GM19438 (cell line): ENCODE data around the gene FRRS1.
A peak's percentile ranks its signal among the peaks of the same experiment; 100 is the strongest.

ENCODE experiments used
- ATAC-seq: cut with Tn5 transposase; IDR thresholded peaks from one replicate; pipeline ENCODE4 v1.9.1; 2021; ENCODE audit warnings: low read depth; ENCODE audit not compliant: unreplicated experiment

FRRS1 gene

DNA sequence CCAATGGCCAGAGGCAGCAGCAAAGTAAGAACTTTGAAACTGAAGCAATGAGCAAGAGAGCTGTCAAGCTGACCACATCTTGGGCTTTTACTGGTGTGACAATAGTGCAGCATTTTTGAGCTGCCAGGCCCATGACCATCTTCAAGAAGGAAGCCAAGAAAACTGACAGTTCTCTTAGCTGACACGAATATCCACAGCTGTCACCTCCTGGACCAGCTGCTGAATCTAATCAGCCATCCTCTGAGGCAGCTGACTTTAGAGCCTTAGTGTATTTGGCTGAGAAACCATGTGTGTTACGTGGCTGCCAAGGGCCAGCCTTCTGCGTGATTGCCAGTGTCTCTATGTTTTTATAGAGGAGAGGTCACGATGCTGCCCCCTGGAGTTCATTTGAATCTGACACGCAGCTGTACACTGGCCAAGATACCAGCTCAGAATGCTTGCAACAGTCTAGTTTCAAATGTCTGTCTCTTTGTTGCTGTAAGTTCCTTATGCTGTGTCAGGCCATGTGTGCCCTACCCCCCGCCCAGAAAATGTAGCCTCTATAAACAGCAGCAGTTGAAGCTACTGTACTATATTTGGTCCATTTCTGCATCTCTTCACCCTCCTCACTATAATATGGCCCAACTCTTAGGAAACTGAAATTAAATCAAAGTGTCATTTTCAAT is 80.8 kb downstream of the FRRS1 start:
- peak; percentile 87 for ATAC-seq

DNA sequence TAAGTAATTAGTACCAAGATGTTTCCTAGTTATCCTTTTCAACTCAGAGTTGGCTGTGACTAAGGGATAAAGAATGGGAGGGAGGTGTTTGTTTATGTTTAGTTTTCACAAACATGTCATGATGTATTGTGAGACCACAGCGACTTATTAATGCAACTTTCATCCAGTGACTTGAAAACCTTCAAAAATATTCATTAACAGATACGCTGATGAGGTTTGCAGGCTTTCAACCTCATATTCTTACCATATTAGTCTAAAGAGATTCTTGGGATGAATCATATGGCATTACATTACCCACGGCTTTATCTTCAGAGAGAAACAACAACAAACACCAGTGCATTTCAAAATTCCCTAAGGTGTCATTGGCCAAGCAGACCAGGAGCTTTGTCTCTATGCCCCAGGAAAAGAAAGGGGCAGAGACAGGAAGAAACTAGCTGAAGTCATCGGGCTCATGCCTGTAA is 84.1 kb downstream of the FRRS1 start:
- ATAC-seq, result no peak

DNA sequence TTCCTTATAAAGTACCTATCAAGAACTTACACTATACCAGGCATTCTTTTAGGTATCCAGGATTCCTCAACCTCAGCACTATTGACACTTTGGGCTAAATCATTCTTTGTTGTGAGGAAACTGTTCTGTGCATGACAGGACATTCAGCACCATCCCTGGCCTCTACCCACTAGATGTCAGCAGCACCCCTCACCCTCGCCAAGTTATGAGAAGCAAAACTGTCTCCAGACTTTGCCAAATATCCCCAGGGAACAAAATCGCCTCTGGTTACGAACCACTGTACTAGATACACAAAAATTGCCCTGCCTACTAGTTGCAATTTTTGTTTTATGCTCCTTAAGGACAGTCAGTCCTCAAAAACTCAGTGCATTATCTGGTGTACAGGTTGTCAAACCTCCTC is 84.9 kb downstream of the FRRS1 start:
- no peak for ATAC-seq

DNA sequence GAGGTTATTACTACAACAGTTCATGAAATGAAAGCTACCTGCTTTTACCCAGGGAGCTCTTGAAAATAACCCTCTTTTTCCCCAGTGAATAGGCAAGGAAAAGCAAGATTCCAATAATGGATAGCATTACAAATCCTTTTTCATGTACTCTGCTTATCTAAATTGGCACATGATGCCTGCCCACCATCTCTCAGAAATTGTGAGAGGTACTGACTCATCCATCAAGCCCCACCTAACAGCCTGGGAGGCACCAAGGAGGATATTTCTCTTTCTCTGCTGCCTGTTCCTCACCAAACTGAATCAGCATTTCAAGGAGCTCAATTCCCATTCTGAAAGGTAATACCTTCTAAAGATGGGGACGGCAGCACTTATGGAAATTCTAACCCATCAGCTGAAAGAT is 86.2 kb downstream of the FRRS1 start:
- no peak for ATAC-seq

DNA sequence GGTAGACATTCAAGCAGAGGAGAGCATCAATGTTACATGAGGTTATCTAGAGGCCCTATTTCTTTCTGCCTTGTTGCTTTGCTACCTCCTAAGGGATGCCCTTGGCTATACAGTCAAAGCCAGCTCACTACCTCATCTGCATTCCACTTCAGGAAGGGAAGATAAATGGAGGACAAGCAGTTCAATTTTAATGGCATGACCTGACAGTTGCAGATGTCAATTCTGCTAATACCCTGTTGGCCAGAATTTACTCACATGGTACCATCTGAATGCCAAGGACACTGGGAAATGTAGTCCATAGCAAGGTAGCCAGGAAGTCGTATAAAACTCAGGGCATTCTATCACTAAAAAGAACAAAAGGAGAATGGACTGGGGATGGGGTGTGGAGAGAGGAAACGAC is 89.0 kb downstream of the FRRS1 start:
- no peak for ATAC-seq

DNA sequence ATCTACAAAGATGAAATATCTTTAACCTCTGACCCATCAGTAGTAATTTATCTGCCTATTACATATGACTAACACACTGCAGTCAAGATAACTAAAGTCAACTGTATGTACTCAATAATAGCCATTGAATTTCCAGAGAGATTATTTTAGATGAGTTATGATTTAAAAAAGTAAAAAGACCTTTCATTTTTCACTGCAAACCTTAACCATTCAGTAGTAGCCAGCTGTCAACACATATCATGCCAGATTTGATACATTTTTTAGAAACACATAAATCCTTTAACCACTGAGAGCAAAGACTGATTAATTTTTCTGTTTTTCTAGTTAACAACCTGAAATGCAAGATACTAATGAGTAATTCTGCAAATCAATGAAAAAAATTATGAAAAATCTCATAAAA is 89.6 kb downstream of the FRRS1 start:
- ATAC-seq, result no peak

DNA sequence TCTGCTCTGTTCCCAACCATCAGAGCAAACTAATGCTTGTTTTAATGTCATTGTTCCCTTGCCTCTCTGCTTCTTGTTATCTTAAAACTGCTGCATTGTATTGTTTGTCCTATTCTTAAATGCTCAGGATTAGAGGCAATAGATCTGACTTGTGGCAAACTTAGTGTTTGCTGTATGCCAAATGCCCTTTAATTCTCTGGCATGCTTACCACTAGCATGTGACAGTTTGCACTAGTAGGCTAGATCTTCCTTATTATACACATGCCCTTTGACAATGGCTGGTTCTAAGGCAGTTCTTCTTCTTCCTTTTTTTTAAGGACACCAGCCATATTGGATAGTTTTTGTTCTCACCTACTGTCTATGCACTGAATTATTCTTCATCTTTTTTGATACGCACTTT is 90.4 kb downstream of the FRRS1 start:
- no peak for ATAC-seq

DNA sequence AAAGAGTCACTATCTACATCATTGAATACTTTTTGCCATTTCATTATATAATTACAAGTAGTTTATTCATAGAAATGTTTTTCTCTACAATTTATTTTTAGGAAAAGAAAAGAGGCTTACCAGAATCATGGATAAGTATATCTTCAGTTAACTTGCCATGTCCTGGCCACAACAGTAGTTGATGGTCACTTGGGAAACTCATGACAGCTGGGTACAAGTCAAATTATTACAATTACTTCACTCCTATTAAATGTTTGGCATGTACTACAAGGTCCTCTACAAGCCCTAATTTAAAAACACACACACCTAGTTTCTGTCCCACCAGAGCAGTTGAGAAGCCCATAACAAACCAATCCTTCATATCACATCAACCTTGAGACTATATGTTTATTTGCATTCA is 91.1 kb downstream of the FRRS1 start:
- no peak for ATAC-seq

DNA sequence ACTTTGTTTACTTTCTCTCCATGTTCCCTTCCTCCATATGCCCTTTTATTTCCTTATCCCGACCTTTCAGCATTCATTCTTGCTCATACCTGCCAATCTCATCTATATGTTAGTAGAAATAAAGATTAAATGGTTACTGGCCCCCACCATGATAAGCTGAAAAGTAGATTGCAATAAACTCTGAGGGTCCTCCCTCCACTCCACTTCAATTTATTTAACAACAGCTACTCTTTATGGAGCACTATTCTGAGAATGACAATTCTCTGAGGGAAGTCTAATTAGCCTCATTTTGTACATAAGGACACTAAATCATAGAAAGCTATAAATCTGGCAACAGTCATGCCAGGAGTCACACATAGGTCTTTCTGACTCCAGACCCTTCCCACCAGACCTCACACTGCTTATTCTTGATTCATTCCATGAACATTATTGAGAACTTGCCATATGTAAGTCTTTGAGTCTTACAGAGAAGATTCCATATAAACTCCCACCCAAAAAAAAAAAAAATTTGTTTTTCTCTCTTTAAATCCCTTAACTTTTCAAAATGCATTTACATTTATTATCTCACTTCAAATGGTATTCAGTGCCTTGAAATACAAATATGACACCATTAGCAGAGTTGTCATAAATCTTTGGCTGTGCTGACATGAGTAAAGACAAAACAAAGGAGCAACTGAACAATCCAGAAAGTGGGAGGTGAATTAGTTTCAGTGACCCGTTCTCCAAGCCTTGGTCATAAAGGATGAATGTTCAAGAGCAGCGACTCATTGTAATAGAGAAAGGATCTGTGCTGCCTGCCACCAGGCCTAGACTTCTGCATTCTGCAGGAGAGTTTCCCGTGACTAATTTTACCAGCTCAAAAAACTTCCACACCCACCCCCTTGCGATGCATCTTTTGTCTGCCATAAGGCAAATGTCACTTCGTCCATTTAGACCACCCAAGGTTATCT is 92.0 kb downstream of the FRRS1 start:
- no peak for ATAC-seq

DNA sequence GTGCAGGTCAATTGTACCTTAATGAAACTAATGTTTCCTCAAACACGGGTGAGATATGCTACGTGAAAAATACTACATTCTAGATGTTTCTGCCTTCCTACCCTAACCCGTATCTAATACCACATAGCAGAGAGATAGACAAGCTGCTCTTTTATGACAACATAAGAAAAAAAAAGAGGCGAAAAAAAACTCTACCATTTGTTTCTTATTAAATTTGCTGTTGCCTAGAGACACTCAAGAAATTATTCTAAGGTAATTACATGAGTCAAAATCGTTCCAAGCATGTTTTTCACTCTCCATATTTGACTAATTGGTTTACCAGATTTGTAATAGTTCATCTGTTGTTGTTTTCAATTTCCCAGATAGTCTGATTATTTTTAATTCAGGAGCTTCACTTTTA is 93.1 kb downstream of the FRRS1 start:
- no peak for ATAC-seq

DNA sequence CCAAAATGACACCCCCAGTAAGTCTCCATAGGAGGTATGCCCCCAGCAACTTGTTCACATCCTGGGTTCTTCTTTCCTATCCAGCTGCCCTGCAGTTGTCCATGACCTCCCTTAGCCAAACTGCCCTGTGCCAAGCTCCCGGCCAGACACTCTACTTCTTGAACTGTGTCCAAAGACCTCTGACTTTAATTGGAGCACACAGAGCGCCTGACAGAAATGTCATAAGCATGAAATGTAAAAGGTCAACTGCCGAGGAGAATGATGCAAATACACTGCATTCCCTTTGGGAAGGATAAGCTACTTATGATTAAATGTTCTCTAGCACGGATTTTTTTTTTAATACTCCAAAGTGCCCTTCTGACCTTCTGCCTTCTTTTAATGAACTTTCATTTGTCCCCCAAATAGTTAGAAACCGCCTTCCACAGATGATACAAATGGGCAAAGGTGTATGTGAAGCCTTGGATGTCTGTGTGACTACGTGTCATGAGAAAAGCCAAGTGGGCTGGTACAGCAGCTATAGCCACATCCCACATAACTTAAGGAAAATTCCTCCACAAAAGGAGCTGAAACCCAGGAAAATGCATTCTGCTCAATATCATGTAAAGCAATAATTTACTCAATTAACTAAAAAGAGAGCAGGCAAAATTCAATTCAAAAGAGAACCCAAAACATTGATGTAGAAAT is 93.8 kb downstream of the FRRS1 start:
- no peak for ATAC-seq

DNA sequence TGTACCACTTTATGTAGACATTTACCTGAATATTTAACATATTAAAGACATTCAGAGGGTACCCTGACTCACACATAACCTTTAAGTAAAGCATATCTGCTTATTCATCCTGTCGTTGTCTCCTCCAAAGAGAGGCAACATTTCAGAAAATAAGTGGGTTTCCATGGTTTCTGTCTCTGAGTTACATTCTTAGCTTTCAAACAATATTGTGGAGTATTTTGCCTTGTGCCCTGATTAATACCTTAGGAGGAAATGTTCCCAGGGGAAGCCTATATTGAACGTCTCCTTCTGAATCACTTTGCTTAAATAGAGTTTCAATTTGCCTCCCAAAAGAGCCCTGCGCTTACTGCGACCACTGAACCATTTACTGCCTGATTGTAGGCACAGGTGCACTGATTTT is 94.4 kb downstream of the FRRS1 start:
- ATAC-seq, result no peak

DNA sequence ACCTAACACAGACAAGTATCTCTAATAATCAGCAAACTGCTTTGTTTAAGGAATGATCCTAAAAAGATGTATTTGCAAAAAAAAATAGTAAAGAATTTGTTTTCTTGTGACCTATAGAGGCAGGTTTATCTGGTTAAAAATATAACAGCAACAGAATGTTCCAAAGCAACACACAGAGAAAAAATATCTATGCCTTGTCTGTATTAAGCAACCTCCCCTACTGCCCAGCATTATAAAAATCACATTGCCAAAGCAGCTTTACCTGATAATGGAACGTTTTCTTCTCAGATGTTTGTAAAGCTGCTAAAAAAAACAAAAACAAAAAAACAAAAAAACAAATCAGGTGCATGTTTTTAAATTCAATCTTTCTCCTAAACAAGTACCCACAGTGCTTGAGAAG is 95.9 kb downstream of the FRRS1 start:
- no peak for ATAC-seq

DNA sequence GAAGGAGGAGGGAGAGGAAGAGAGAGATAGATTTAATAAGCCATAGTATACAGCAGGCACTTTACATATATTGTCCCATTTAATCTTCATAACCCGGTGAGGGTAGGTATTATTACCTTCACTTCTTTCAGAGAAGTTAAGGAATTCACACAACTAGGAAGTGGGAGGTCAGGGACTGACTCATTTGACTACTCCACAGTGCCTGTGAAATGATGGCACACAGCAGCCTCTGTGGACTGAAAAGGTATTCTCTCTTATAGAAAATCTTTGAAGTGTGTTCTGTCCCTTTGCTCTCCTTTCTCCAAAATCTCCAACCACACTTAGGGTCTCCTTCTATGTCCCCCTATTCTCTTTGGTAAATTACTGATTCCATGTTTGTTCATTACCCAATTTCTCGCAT is 96.6 kb downstream of the FRRS1 start:
- no peak for ATAC-seq

DNA sequence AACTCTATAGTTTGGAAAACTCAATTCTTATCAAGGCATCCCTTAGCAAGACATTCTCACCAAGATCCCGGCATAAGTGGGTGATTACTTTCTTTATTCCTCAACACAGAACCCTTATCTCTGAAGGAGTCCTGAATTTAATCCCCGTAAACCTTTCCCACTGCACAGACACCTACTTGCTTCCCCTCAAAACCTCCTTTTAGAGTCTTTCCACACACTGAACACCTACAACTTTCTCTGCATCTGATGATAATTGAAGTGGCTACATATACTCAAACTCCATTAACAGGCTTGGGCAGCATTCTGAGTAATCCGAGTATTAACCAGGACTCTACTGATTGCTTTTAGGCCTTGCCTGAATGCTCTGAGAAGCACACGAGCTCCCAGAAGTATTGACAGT is 97.1 kb downstream of the FRRS1 start:
- ATAC-seq, result no peak

DNA sequence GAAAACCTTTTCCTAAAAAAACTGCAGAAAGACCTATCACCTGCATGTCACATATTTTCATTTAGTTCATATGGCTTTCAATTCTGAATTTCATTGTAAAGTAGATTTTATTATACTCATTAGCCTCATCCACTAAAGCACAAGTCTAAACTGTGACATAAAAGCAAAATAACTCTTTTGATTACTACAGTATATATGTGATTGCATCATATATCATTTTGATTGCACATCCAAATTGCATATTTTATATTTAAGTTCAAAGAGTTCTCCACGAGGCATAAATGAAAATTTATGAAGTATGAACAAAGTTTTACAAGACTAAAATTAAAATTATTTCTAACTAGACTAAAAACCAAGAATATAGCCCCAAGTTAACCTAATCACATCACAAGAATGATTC is 101.2 kb downstream of the FRRS1 start:
- ATAC-seq, result no peak

DNA sequence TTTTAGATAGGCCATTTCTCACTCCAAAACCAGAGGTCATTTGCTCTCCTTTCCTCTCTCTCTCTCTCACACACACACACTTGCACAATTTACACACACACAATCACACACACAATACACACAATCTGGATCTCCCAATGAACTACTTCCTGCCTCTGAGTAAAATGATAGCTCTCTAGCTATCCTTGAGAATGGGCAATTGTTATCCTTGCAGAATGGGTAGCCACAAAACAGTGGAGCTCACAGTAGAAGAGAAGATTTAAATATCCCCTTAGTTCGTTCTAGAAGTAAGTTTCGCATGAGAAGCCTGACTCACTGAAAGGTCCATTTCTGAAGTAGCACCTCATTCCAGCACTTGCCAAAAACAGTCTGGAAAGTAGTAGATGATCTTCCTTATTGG is 102.9 kb downstream of the FRRS1 start:
- no peak for ATAC-seq

DNA sequence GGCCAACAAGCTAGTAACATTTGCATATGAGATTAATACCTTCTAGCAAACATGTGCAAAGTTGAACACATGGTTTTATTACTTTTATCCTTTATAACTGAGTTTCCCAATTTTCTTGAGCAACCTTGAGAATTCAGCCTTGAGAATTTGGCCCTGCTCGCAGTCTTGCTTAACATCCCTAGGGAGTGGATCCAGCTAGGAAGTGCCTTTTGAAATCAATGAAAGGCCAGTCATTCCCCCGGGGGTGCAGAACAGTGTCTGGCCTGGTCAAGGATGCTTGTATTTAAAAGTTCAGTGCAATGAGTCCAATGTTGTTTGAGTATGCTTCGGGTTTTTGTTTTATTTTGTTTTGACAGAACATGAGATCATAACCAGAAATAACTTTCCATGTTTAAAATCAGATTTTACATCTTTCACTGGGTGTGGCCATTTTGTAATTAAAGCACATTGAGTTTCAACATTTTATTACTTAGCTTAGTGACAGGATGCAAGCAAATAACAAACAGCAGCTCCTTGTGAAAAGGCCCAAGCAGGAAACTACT is 103.8 kb downstream of the FRRS1 start:
- no peak for ATAC-seq

DNA sequence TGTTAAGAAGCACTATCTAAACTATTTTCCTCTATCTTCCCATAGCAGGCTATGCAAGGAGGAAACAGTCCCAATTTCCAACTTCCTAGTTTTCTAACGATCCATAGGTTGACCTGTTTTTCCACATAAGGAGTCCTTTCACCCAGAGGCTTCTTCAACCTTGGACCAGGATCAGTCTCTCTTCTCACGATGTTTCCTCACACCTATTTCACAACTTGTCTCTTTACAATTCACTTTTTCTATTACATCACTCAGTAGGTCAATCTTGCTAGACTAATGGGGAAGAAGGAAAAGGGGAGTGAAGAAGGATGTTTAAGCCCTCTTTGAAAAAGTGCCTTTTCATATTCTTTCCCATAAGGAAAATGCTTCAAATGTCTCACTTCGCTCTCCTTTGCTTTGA is 104.7 kb downstream of the FRRS1 start:
- no peak for ATAC-seq

DNA sequence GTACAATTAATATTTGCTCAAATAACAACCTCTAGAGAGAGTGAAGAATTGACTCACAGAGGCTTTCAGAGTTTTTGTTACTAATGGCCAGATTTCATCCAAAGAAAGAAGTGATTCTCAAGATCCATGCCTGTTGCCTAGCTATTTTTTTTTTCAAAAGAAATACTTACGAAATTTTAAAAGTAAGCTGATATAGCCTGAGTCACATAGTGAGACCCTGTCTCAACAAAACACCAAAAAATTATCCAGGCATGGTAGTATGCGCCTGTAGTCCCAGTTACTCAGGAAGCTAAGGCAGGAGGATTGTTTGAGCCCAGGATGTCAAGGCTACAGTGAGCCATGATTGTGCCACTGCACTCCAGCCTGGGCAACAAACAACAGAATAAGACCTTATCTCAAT is 105.9 kb downstream of the FRRS1 start:
- no peak for ATAC-seq

DNA sequence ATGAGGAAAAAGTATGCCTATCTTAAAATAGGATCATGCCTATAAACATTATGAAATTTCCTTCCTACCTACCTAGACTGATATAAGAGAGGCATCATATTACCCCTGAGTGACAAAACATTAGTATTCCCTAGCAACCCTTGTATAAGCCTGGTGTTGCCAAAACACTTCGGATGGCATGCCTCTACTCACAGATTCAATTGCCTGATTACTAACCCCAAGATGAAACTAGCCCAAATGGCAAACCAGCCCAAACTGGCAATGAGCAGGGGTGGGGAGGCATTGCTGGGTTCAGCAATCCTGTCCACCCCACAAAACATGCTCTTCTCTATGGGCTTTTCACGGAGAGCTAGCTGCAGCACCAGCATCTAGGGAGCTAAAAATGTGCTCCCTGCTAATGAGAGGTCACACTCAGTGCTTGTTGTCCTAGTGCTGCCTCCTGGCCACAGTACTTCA is 106.7 kb downstream of the FRRS1 start:
- ATAC-seq, result no peak
